ENCODE measurements around the gene NUDT8. TPM values are rescaled to one million over a fixed set of nuclear protein-coding genes. Genes with fewer than 3 reads are reported as not detected.

Gene NUDT8
- total and polyA plus RNA-seq, 2 of the 8 experiments (the other 6 are each of a cell fraction or from before 2014, with no cell fraction given) = 7.2 to 8.3 TPM

- TF ChIP-seq CTCF (IDR thresholded peaks at IDR 0.05; ENCODE audit: control extremely low read depth in 1 of 3, insufficient read depth in 1 of 3, low read depth in 1 of 3, low read length in 3 of 3) = peak in 2 of 3 experiments; percentile 55 to 66; a peak in 3 of 4 replicates
Observed at GRCh38 chr11:67645521-67646461, 16.1 kb upstream of the NUDT8 start (continued).
